ENCODE data around the gene MICALL2. TPM values are rescaled to one million over a fixed set of nuclear protein-coding genes. Genes with fewer than 3 reads are reported as not detected.

MICALL2 gene
- total and polyA plus RNA-seq, 2 experiments from 2014 or later, result 6.4 to 12.2 TPM

DNA sequence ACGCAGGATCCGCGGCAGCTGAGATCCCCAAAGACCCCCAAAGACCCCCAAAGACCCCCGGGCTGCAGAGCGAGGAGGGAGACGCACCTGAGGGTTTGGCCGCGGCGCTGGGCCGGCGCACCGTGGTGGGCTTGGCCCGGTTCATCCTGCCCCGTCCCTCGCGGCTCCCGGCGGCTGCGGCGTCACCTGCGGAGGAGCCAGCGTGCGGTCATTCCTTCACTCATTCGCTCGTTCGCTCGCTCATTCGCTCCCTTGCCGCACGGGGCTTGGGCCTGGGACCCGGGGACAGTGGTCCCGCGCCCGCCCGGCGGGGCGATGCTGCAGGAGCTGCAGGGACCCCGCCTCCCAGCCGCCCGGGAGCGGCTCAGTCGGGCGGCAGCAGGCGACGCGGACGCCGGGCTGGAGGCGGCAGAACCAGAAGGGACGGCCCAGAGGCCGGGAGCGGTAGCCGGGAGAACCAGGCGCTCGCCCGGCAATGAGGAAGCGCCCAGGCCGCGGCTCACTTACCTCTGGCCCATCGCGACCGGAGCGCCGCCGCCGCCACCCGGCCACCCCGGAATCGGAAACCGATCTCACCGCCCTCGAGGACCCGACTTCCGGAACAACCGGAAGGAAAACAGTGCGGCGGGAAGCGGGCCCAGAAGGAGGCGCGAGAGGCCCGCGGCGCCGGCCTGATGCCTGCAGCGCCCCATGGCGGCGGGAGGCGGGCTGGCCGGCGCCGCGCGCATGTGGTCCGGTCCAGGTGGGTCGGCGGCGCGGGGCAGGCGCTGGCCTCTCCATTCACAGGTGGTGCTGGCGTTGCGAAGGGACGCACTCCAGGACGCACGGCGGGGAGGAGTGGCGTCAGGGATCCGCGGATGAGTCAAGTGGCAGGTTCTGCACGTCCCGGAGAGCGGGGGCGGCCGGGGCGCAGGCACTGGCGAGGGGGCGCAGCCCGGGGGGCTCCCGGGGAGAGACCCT, 44.8 kb upstream of the MICALL2 start, which contains the start of gene INTS1:
INTS1 (minus strand) TSS at position 574 of the 960 bp plus-strand sequence; CDS start at position 145, 429 bp downstream.
- Histone ChIP-seq H3K9me3 (ENCODE audit: low read depth) (no peaks in the 10 kb centered on the region), H3F3A (ENCODE audit: insufficient read depth) (peaks cover 4% of the 10 kb centered on the region; the same call in 1 of the 2 replicates), H3K4me2 (ENCODE audit: unreplicated experiment) (peak within 1 kb of the TSS; percentile 90), H3K27ac (no peak within 1 kb of the TSS; the same call in 1 of the 2 replicates), H3K27me3 (replicated peaks; ENCODE audit: insufficient read depth) (no peaks in the 10 kb centered on the region), H3K36me3 (ENCODE audit: low read depth) (no peaks in the 10 kb centered on the region), H3K79me2 (ENCODE audit: insufficient read depth) (peaks cover 39% of the 10 kb centered on the region), H3K4me3 (peak within 1 kb of the TSS; percentile 88), H4K20me1 (ENCODE audit: insufficient read depth) (no peaks in the 10 kb centered on the region), H2AFZ (peak within 1 kb of the TSS; percentile 77), H3K9ac (peak within 1 kb of the TSS; percentile 84), H3K9me2 (ENCODE audit: insufficient read depth) (no peaks in the 10 kb centered on the region), H3K4me1 (ENCODE audit: insufficient read depth) (no peaks in the 10 kb centered on the region; the same call in 1 of the 2 replicates)
- WGBS, 2 experiments (ENCODE audit: low coverage in 1 of 2, low lambda C conversion rate in 2 of 2, missing lambda C conversion rate in 2 of 2), result 0 to 1% methylated on average over 70 to 91 of the region's 118 CpGs
- peak; percentile 96 for DNase-seq
- in situ Hi-C loops (cut with MboI), result no loop called here
- TF ChIP-seq EZH2 (IDR thresholded peaks at IDR 0.05; ENCODE audit: insufficient read depth, poor library complexity, severe bottlenecking), result no peak
- TF ChIP-seq EZH2phosphoT487 (IDR thresholded peaks at IDR 0.05; ENCODE audit: insufficient read depth, low read depth), result no peak

DNA sequence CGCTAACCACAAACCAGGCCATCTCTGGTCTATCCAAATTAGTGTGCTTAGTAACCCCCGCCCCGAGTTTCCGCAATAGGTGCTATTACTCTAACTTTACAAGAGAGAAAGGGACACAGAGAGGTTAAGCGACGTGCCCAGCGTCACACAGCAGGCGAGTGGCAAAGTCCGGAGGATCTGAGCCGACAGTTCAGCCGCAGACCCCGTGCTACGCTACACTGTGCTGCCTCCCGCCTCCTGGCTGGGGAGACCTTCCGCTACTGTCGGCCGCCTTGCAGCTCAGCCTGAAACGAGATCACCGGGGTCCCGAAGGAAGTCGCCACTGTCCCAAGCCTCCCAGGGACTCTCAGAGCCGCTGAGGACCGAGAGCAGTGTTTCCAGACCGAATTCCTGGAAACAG, 44.1 kb upstream of the MICALL2 start:
- Histone ChIP-seq H3F3A (ENCODE audit: insufficient read depth) (peaks cover 4% of the 10 kb centered on the region; the same call in 1 of the 2 replicates), H3K4me2 (ENCODE audit: unreplicated experiment) (peak overlapping the region; percentile 90), H3K9ac (peak overlapping the region; percentile 84), H3K27ac (no peak overlapping the region; the same call in 1 of the 2 replicates), H3K27me3 (replicated peaks; ENCODE audit: insufficient read depth) (no peaks in the 10 kb centered on the region), H3K4me3 (peak overlapping the region; percentile 88), H3K79me2 (ENCODE audit: insufficient read depth) (peaks cover 39% of the 10 kb centered on the region), H3K4me1 (ENCODE audit: insufficient read depth) (no peaks in the 10 kb centered on the region; the same call in 1 of the 2 replicates), H3K9me3 (ENCODE audit: low read depth) (no peaks in the 10 kb centered on the region), H3K9me2 (ENCODE audit: insufficient read depth) (no peaks in the 10 kb centered on the region), H4K20me1 (ENCODE audit: insufficient read depth) (no peaks in the 10 kb centered on the region), H3K36me3 (ENCODE audit: low read depth) (no peaks in the 10 kb centered on the region), H2AFZ (no peak overlapping the region)
- DNase-seq, result peak; percentile 28
- TF ChIP-seq EZH2 (IDR thresholded peaks at IDR 0.05; ENCODE audit: insufficient read depth, poor library complexity, severe bottlenecking), result no peak
- no peak for TF ChIP-seq EZH2phosphoT487 (IDR thresholded peaks at IDR 0.05; ENCODE audit: insufficient read depth, low read depth)
- 13 to 14% methylated on average over 22 of the region's 24 CpGs for WGBS, 2 experiments (ENCODE audit: low coverage in 1 of 2, low lambda C conversion rate in 2 of 2, missing lambda C conversion rate in 2 of 2)
- in situ Hi-C loops (cut with MboI), result no loop called here

DNA sequence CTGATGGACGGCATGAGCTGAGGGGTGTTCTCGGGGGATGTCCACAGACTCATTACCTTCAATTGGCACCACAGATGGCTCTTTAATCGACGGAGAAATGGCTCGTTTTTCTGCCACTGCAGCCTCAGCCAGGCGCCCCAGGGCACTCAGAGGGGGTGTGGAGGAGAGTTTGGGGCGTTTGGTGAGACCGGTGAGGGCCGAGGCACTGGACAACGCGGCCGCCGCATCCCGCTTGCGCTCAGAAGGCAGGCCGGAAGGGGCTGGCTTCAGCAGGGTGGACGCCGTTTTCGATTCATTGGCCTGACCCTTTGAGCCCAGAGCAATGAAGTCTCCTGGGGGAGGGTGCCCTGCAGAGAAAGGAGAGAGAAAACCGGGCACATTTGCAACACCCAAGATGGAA, 43.6 kb upstream of the MICALL2 start:
- 84% methylated on average over 17 to 20 of the region's 20 CpGs for WGBS, 2 experiments (ENCODE audit: low coverage in 1 of 2, low lambda C conversion rate in 2 of 2, missing lambda C conversion rate in 2 of 2)
- in situ Hi-C loops (cut with MboI), result no loop called here
- H3F3A ChIP-seq (ENCODE audit: insufficient read depth), result peaks cover 4% of the 10 kb centered on the region; the same call in 1 of the 2 replicates
- H3K79me2 ChIP-seq (ENCODE audit: insufficient read depth), result peaks cover 39% of the 10 kb centered on the region
- TF ChIP-seq EZH2phosphoT487 (IDR thresholded peaks at IDR 0.05; ENCODE audit: insufficient read depth, low read depth) (no peak), EZH2 (IDR thresholded peaks at IDR 0.05; ENCODE audit: insufficient read depth, poor library complexity, severe bottlenecking) (no peak)
- H3K36me3 ChIP-seq (ENCODE audit: low read depth), result no peaks in the 10 kb centered on the region
- no peaks in the 10 kb centered on the region for H3K9me2 ChIP-seq (ENCODE audit: insufficient read depth)
- DNase-seq, result no peak
- peak overlapping the region; percentile 90 for H3K4me2 ChIP-seq (ENCODE audit: unreplicated experiment)
- H3K4me1 ChIP-seq (ENCODE audit: insufficient read depth), result no peaks in the 10 kb centered on the region; the same call in 1 of the 2 replicates
- H3K9ac ChIP-seq, result peak overlapping the region; percentile 84
- H3K27me3 ChIP-seq (replicated peaks; ENCODE audit: insufficient read depth), result no peaks in the 10 kb centered on the region
- no peak overlapping the region for H2AFZ ChIP-seq
- no peak overlapping the region for H3K27ac ChIP-seq
- no peaks in the 10 kb centered on the region for H4K20me1 ChIP-seq (ENCODE audit: insufficient read depth)
- H3K4me3 ChIP-seq, result peak overlapping the region; percentile 88
- H3K9me3 ChIP-seq (ENCODE audit: low read depth), result no peaks in the 10 kb centered on the region

DNA sequence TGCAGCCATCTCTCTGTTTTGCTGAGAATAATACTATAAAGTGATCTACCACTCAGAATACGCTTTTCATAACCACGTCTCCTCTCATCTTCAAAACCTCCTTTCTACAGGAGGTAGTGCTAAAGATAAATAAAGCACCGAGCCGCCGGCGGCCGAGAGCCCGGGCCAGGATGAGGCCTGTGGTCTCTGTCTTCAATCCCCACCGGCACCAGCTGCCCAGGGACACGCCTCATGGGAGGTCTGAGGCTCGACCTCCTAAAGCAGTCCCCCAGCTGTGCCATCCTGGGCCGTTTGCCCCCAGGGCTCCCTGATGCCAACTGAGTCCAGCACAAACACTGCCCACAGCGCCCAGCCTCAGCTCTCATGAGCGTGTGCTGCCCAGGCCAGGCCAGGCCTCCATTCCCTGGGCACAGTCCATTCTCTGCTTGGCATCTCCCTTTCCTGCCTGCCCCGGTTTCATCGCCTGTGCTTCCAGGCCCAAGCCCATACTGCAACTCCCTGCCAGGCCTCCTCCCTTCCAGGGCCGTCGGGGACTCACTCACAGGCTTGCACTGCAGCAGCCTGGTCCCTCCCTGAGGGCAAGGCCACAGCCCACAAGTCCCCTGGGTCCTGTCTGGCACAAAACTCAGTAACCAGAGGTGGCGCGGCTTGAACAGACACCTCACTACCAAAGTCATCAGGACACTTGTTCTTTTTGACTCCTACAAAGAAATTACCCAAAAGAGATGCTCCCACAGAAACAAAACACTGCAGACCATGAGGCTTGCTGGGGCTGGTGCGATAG, 42.4 kb upstream of the MICALL2 start:
- no peaks in the 10 kb centered on the region for H3K36me3 ChIP-seq (ENCODE audit: low read depth)
- H4K20me1 ChIP-seq (ENCODE audit: insufficient read depth), result no peaks in the 10 kb centered on the region
- in situ Hi-C loops (cut with MboI), result no loop called here
- no peak for DNase-seq
- no peak overlapping the region for H3K9ac ChIP-seq
- H3F3A ChIP-seq (ENCODE audit: insufficient read depth), result no peaks in the 10 kb centered on the region
- no peaks in the 10 kb centered on the region for H3K27me3 ChIP-seq (replicated peaks; ENCODE audit: insufficient read depth)
- H3K79me2 ChIP-seq (ENCODE audit: insufficient read depth), result peaks cover 39% of the 10 kb centered on the region
- H2AFZ ChIP-seq, result no peak overlapping the region
- no peaks in the 10 kb centered on the region for H3K9me2 ChIP-seq (ENCODE audit: insufficient read depth)
- no peak for TF ChIP-seq EZH2phosphoT487 (IDR thresholded peaks at IDR 0.05; ENCODE audit: insufficient read depth, low read depth)
- H3K4me1 ChIP-seq (ENCODE audit: insufficient read depth), result no peaks in the 10 kb centered on the region; the same call in 1 of the 2 replicates
- WGBS, 2 experiments (ENCODE audit: low coverage in 1 of 2, low lambda C conversion rate in 2 of 2, missing lambda C conversion rate in 2 of 2), result 87 to 91% methylated on average over 20 to 21 of the region's 21 CpGs
- H3K9me3 ChIP-seq (ENCODE audit: low read depth), result no peaks in the 10 kb centered on the region
- H3K4me3 ChIP-seq, result no peak overlapping the region
- no peak overlapping the region for H3K27ac ChIP-seq
- no peak overlapping the region for H3K4me2 ChIP-seq (ENCODE audit: unreplicated experiment)
